DMS 273 (cell line): Measurements from ENCODE around the gene TICAM1.

Experiments
- DNase-seq: peaks from one replicate; lab custom pipeline; 2025; ENCODE audit not compliant: unreplicated experiment; lab: John Stamatoyannopoulos, UW

The TICAM1 gene

GRCh38 chr19:4773047-4773640, 58.4 kb downstream of the TICAM1 start:
- no peak for DNase-seq

GRCh38 chr19:4772566-4772965, 58.9 kb downstream of the TICAM1 start:
- DNase-seq, result no peak

GRCh38 chr19:4768934-4769777, 62.4 kb downstream of the TICAM1 start:
- DNase-seq, result peak; percentile 96
